Inflammatory macrophage (primary cell): ENCODE measurements around the gene SIGLEC14.

Experiments used
- DNase-seq, 2 donors: peaks; one replicate each; pipeline ENCODE4 v3.0.0-alpha.2; 2020 to 2022
- total RNA-seq, 18 experiments: gene quantifications; one replicate each; lab custom pipeline; 2026; ENCODE audit warnings: mixed read lengths in 6 of 18, inconsistent platforms in 2 of 18; lab: John Stamatoyannopoulos, UW

SIGLEC14 gene
- 0 to 38.8 (median 0.04) reads per million in 18 experiments for total RNA-seq

- DNase-seq = peak in 1 of 2 donors; percentile 37
Observed at GRCh38 chr19:51646730-51647129, at the start of gene SIGLEC14. TSS of gene SIGLEC14 (minus strand) at chr19:51646825. CDS start at chr19:51646759, 66 bp downstream.

- DNase-seq = no peak
Observed at GRCh38 chr19:51695702-51696315, 49.2 kb upstream of the SIGLEC14 start.

- peak; percentile 16 to 45 for DNase-seq
Observed at GRCh38 chr19:51695088-51695487, 48.5 kb upstream of the SIGLEC14 start.

- DNase-seq = no peak
Observed at GRCh38 chr19:51694318-51695085, 47.9 kb upstream of the SIGLEC14 start.

GRCh38 chr19:51693819-51694218, 47.2 kb upstream of the SIGLEC14 start:
- DNase-seq = no peak

- DNase-seq = no peak
Observed at GRCh38 chr19:51693260-51693659, 46.6 kb upstream of the SIGLEC14 start, which contains the start of gene SPACA6. TSS of gene SPACA6 (plus strand) at chr19:51693330. CDS start at chr19:51693527, 197 bp downstream.

- DNase-seq = no peak
Observed at GRCh38 chr19:51692468-51692867, 45.8 kb upstream of the SIGLEC14 start.

GRCh38 chr19:51691584-51692428, 45.2 kb upstream of the SIGLEC14 start:
- DNase-seq = no peak

GRCh38 chr19:51691074-51691583, 44.5 kb upstream of the SIGLEC14 start:
- DNase-seq = no peak

- DNase-seq = no peak
Observed at GRCh38 chr19:51690454-51691073, 43.9 kb upstream of the SIGLEC14 start.

- DNase-seq = no peak
Observed at GRCh38 chr19:51689751-51690453, 43.3 kb upstream of the SIGLEC14 start.

GRCh38 chr19:51688671-51689571, 42.3 kb upstream of the SIGLEC14 start:
- DNase-seq = peak in 1 of 2 donors; percentile 18

- no peak for DNase-seq
Observed at GRCh38 chr19:51687791-51688670, 41.4 kb upstream of the SIGLEC14 start.

- no peak for DNase-seq
Observed at GRCh38 chr19:51686171-51686570, 39.5 kb upstream of the SIGLEC14 start.

GRCh38 chr19:51681286-51681941, 34.8 kb upstream of the SIGLEC14 start:
- no peak for DNase-seq

GRCh38 chr19:51680474-51680873, 33.8 kb upstream of the SIGLEC14 start:
- DNase-seq = no peak

- no peak for DNase-seq
Observed at GRCh38 chr19:51676566-51677083, 30.0 kb upstream of the SIGLEC14 start.

GRCh38 chr19:51675911-51676565, 29.4 kb upstream of the SIGLEC14 start:
- peak; percentile 49 to 57 for DNase-seq
